H1 (cell line): Measurements from ENCODE around the gene CHPT1. TPM values are rescaled to one million over a fixed set of nuclear protein-coding genes. Genes with fewer than 3 reads are reported as not detected.

Experiments used
- CTCF ChIA-PET: fragments of 300-600 bp; sonication (Branson Sonifier 250); formaldehyde crosslinking; loops from one replicate; lab custom pipeline; 2021; ENCODE audit not compliant: partially characterized antibody; lab: Charles Lee
- POLR2A ChIA-PET: fragments of 300-600 bp; sonication (Branson Sonifier 250); formaldehyde crosslinking; loops from one replicate; lab custom pipeline; 2021; ENCODE audit warnings: inconsistent platforms; ENCODE audit not compliant: partially characterized antibody; lab: Charles Lee
- DNase-seq, 2 experiments: peaks; one replicate each; pipeline versions ENCODE4 v3.0.0 to v3.0.0-alpha.2; 2010 to 2022; ENCODE audit warnings: low spot score in 2 of 2, low read depth in 1 of 2, mixed read lengths in 1 of 2
- FAIRE-seq: peaks from 2 replicates; lab custom pipeline; 2011; peaks lifted over from hg19 to GRCh38; lab: Jason Lieb, UNC
- H2AFZ ChIP-seq: 2 replicates; pipeline ENCODE4 v1.8.1; 2012; ENCODE audit warnings: low read length, inconsistent platforms
- H2AK5ac ChIP-seq: 2 replicates; pipeline ENCODE4 v1.6.1; 2013; ENCODE audit warnings: low read depth, low read length
- H2BK120ac ChIP-seq: replicated peaks from 2 replicates; pipeline ENCODE3; 2013; ENCODE audit warnings: low read depth, low read length, inconsistent platforms
- H2BK12ac ChIP-seq: 2 replicates; pipeline ENCODE4 v1.6.1; 2013; ENCODE audit warnings: low read depth, low read length
- H2BK15ac ChIP-seq: 2 replicates; pipeline ENCODE4 v1.6.1; 2013; ENCODE audit warnings: low read length
- H2BK20ac ChIP-seq: 2 replicates; pipeline ENCODE4 v1.6.1; 2013; ENCODE audit warnings: low read length
- H2BK5ac ChIP-seq: 2 replicates; pipeline ENCODE4 v1.6.1; 2013; ENCODE audit warnings: low read depth, low read length
- H3K14ac ChIP-seq: 2 replicates; pipeline ENCODE4 v1.6.1; 2013; ENCODE audit warnings: inconsistent platforms; ENCODE audit not compliant: insufficient read length
- H3K18ac ChIP-seq: 2 replicates; pipeline ENCODE4 v1.6.1; 2013; ENCODE audit warnings: low read length; ENCODE audit errors: extremely low read depth
- H3K23ac ChIP-seq: 2 replicates; pipeline ENCODE4 v1.6.1; 2013; ENCODE audit warnings: inconsistent platforms; ENCODE audit not compliant: insufficient read length
- H3K23me2 ChIP-seq: 2 replicates; pipeline ENCODE4 v1.6.1; 2013; ENCODE audit warnings: low read depth, low read length
- H3K27ac ChIP-seq: 2 replicates; pipeline ENCODE4 v1.6.1; 2011; ENCODE audit warnings: low read depth, low read length, inconsistent platforms
- H3K27me3 ChIP-seq, 4 experiments: replicated peaks in 1 of 4; 1 replicate in 1 of 4; 2 replicates in 3 of 4; pipeline versions ENCODE4 v1.6.1 to v1.8.1; 2011 to 2013; ENCODE audit warnings: low read length in 3 of 4, mild to moderate bottlenecking in 3 of 4, inconsistent platforms in 2 of 4, mixed read lengths in 2 of 4, moderate library complexity in 1 of 4; ENCODE audit not compliant: control insufficient read depth in 3 of 4, insufficient read depth in 3 of 4; ENCODE audit errors: extremely low read depth in 1 of 4
- H3K36me3 ChIP-seq, 4 experiments: 2 replicates each; pipeline versions ENCODE4 v1.6.1 to v1.8.1; 2011 to 2013; ENCODE audit warnings: mild to moderate bottlenecking in 4 of 4, low read length in 3 of 4, moderate library complexity in 2 of 4, control low read depth in 1 of 4, inconsistent platforms in 1 of 4; ENCODE audit not compliant: insufficient read depth in 4 of 4, control insufficient read depth in 2 of 4
- H3K4ac ChIP-seq: replicated peaks from 2 replicates; pipeline ENCODE3; 2013; ENCODE audit warnings: low read length, low read depth, mixed read lengths, inconsistent platforms; ENCODE audit not compliant: insufficient read length
- H3K4me1 ChIP-seq, 4 experiments: replicated peaks in 1 of 4; 1 replicate in 1 of 4; 2 replicates in 3 of 4; pipeline versions ENCODE4 v1.6.1 to v1.8.1; 2011 to 2013; ENCODE audit warnings: low read length in 3 of 4, inconsistent platforms in 2 of 4, mixed read lengths in 1 of 4; ENCODE audit not compliant: insufficient read depth in 4 of 4, control insufficient read depth in 3 of 4
- H3K4me2 ChIP-seq, 2 experiments: 2 replicates each; pipeline versions ENCODE4 v1.6.1 to v1.8.1; 2011 to 2013; ENCODE audit warnings: low read depth in 2 of 2, low read length in 2 of 2, control low read depth in 1 of 2, inconsistent platforms in 1 of 2, mild to moderate bottlenecking in 1 of 2; ENCODE audit not compliant: insufficient read depth in 1 of 2
- H3K4me3 ChIP-seq, 4 experiments: fragments of 200-600, 300-600 bp in 1 of 4; sonication (generic), shearing (Covaris generic), sonication (Bioruptor Twin) in 1 of 4; 2 replicates each; pipeline versions ENCODE4 v1.5.1 to v1.8.1; 2011 to 2016; ENCODE audit warnings: low read length in 4 of 4, low read depth in 3 of 4, control low read depth in 2 of 4, inconsistent platforms in 2 of 4, mild to moderate bottlenecking in 2 of 4, mixed read lengths in 1 of 4, moderate library complexity in 1 of 4; ENCODE audit not compliant: insufficient read depth in 2 of 4; ENCODE audit errors: extremely low read depth in 1 of 4
- H3K56ac ChIP-seq: replicated peaks from 2 replicates; pipeline ENCODE3; 2013; ENCODE audit warnings: low read depth, mild to moderate bottlenecking, mixed read lengths, low read length, inconsistent platforms; ENCODE audit not compliant: insufficient read length
- H3K79me1 ChIP-seq: 2 replicates; pipeline ENCODE4 v1.6.1; 2013; ENCODE audit warnings: low read depth, low read length, control low read depth
- H3K79me2 ChIP-seq, 2 experiments: 2 replicates each; pipeline versions ENCODE4 v1.6.1 to v1.8.1; 2012 to 2013; ENCODE audit warnings: low read length in 2 of 2, mild to moderate bottlenecking in 2 of 2, inconsistent platforms in 1 of 2; ENCODE audit not compliant: insufficient read depth in 2 of 2, control insufficient read depth in 1 of 2
- H3K9ac ChIP-seq, 4 experiments: replicated peaks in 1 of 4; 1 replicate in 1 of 4; 2 replicates in 3 of 4; pipeline versions ENCODE4 v1.6.1 to v1.8.1; 2011 to 2013; ENCODE audit warnings: low read depth in 3 of 4, low read length in 3 of 4, control low read depth in 2 of 4, mild to moderate bottlenecking in 2 of 4, moderate library complexity in 2 of 4, inconsistent platforms in 1 of 4; ENCODE audit errors: extremely low read depth in 1 of 4
- H3K9me3 ChIP-seq, 2 experiments: 2 replicates each; pipeline versions ENCODE4 v1.6.1 to v1.8.1; 2012 to 2013; ENCODE audit warnings: mild to moderate bottlenecking in 2 of 2, moderate library complexity in 2 of 2, control low read depth in 1 of 2, inconsistent platforms in 1 of 2, low read depth in 1 of 2, low read length in 1 of 2, mixed read lengths in 1 of 2; ENCODE audit not compliant: insufficient read depth in 2 of 2
- H4K20me1 ChIP-seq, 2 experiments: replicated peaks in 1 of 2; 2 replicates each; pipeline versions ENCODE3 to v1.8.1; 2011 to 2013; ENCODE audit warnings: inconsistent platforms in 2 of 2, low read length in 2 of 2, mild to moderate bottlenecking in 1 of 2; ENCODE audit not compliant: insufficient read depth in 2 of 2, control insufficient read depth in 1 of 2
- H4K5ac ChIP-seq: 2 replicates; pipeline ENCODE4 v1.6.1; 2013; ENCODE audit warnings: low read length, low read depth, mixed read lengths, inconsistent platforms; ENCODE audit not compliant: insufficient read length
- H4K8ac ChIP-seq: 2 replicates; pipeline ENCODE4 v1.8.0; 2013; ENCODE audit warnings: mild to moderate bottlenecking, moderate library complexity, low read length, inconsistent platforms; ENCODE audit not compliant: insufficient read depth; ENCODE audit errors: extremely low read depth
- H4K91ac ChIP-seq: replicated peaks from 2 replicates; pipeline ENCODE3; 2013; ENCODE audit warnings: low read length, mixed read lengths, inconsistent platforms; ENCODE audit not compliant: insufficient read length
- ATF2 ChIP-seq: IDR thresholded peaks from 2 replicates; pipeline ENCODE4 v1.6.1; 2012; ENCODE audit warnings: low read length, inconsistent platforms
- GTF2F1 ChIP-seq: IDR thresholded peaks from 2 replicates; pipeline ENCODE4 v1.6.1; 2012; ENCODE audit warnings: low read depth, low read length, improper control_type of control experiment, borderline replicate concordance
- KDM5A ChIP-seq: fragments of 200-600 bp; IDR thresholded peaks from 2 replicates; pipeline ENCODE4 v1.7.1; 2012; ENCODE audit warnings: mild to moderate bottlenecking, low read length, inconsistent platforms, mixed read lengths
- MAFK ChIP-seq: IDR thresholded peaks from 2 replicates; pipeline ENCODE4 v1.6.1; 2012; ENCODE audit warnings: low read depth, mild to moderate bottlenecking, improper control_type of control experiment, low read length
- NANOG ChIP-seq: IDR thresholded peaks from 2 replicates; pipeline ENCODE4 v1.6.1; 2011; ENCODE audit warnings: low read length, low read depth, mild to moderate bottlenecking, inconsistent platforms; ENCODE audit not compliant: insufficient read depth, poor library complexity, severe bottlenecking
- NRF1 ChIP-seq: IDR thresholded peaks from 2 replicates; pipeline ENCODE4 v1.6.1; 2011; ENCODE audit warnings: mild to moderate bottlenecking, low read depth, low read length, improper control_type of control experiment
- POLR2A ChIP-seq, 2 experiments: IDR thresholded peaks; 1 replicate in 1 of 2; 2 replicates in 1 of 2; pipeline ENCODE4 v1.6.1; 2011; ENCODE audit warnings: low read depth in 2 of 2, low read length in 2 of 2, mild to moderate bottlenecking in 2 of 2; ENCODE audit errors: control extremely low read depth in 1 of 2
- RBBP5 ChIP-seq: IDR thresholded peaks from 2 replicates; pipeline ENCODE4 v1.7.1; 2012; ENCODE audit warnings: low read depth, mild to moderate bottlenecking, inconsistent platforms, low read length, moderate library complexity, borderline replicate concordance
- RNF2 ChIP-seq: fragments of 200-900, 300-1000 bp; sonication (generic); IDR thresholded peaks from 2 replicates; pipeline ENCODE4 v1.7.1; 2016; ENCODE audit warnings: borderline replicate concordance, low read depth, mild to moderate bottlenecking, antibody characterized with exemption, low read length; ENCODE audit not compliant: poor library complexity, severe bottlenecking; ENCODE audit errors: missing control alignments
- SIN3A ChIP-seq, 2 experiments: IDR thresholded peaks in 1 of 2; conservative IDR thresholded peaks in 1 of 2; 2 replicates each; pipeline ENCODE4 v1.6.1; 2011 to 2012; ENCODE audit warnings: low read length in 2 of 2, improper control_type of control experiment in 1 of 2, low read depth in 1 of 2, mild to moderate bottlenecking in 1 of 2
- SP1 ChIP-seq: IDR thresholded peaks from 2 replicates; pipeline ENCODE4 v1.6.1; 2011; ENCODE audit warnings: low read depth, low read length
- SUZ12 ChIP-seq: fragments of 200-600 bp; sonication (generic); IDR thresholded peaks from 2 replicates; pipeline ENCODE4 v1.6.1; 2012; ENCODE audit warnings: mild to moderate bottlenecking, inconsistent platforms, low read length, moderate library complexity, mixed read lengths
- TAF1 ChIP-seq: IDR thresholded peaks from 2 replicates; pipeline ENCODE4 v1.6.1; 2011; ENCODE audit warnings: mild to moderate bottlenecking, low read depth, low read length
- WGBS, 2 experiments: shearing (Covaris generic) in 1 of 2; methylation state at CpG; one replicate each; pipeline versions ENCODE4 v1.1.6 to v1.1.7; 2013 to 2015; ENCODE audit warnings: low lambda C conversion rate in 2 of 2, mixed read lengths in 2 of 2, inconsistent platforms in 1 of 2, low coverage in 1 of 2, missing lambda C conversion rate in 1 of 2; ENCODE audit not compliant: insufficient replicate concordance in 2 of 2, insufficient coverage in 1 of 2, insufficient read length in 1 of 2; ENCODE audit errors: extremely low coverage in 1 of 2, missing lambda C conversion rate in 1 of 2; 5-methylcytosine and 5-hydroxymethylcytosine counted together
- polyA plus RNA-seq, 7 experiments: library from polyadenylated mRNA; depleted of rRNA in 3 of 7; stranded (reverse) in 5 of 7; unstranded in 2 of 7; fragments of >200 nt in 5 of 7; fragments of 200-250 nt in 2 of 7; gene quantifications; 1 replicate in 5 of 7; 2 replicates in 1 of 7; 4 replicates in 1 of 7; pipeline versions ENCODE4 v1.2.1 to v1.2.3, GENCODE V29; 2011 to 2013; ENCODE audit warnings: missing spikeins in 2 of 7, mixed read lengths in 2 of 7
- total RNA-seq: library from RNA; stranded (reverse); fragmentation: NEBNext Ultra II Directional; extraction: Animal tissue kit (Norgen Biotek cat#: 25700); gene quantifications from 2 replicates; pipeline ENCODE4 v1.2.1, GENCODE V29; 2021

Gene CHPT1
- total and polyA plus RNA-seq, 2 of the 8 experiments (the other 6 are each of a cell fraction or from before 2014, with no cell fraction given): 13.3 to 22.5 TPM

- no peak overlapping the region for H3K4me2 ChIP-seq
- H2BK15ac ChIP-seq: no peak overlapping the region
- no peaks in the 10 kb centered on the region for H3K9me3 ChIP-seq
- ChIA-PET CTCF (no interaction called here), POLR2A (no interaction called here)
- H2BK20ac ChIP-seq: no peak overlapping the region
- H4K8ac ChIP-seq: no peak overlapping the region
- no peak for DNase-seq
- H3K23me2 ChIP-seq: no peaks in the 10 kb centered on the region
- H4K20me1 ChIP-seq: no peaks in the 10 kb centered on the region
- TF ChIP-seq ATF2: no peak
- TF ChIP-seq MAFK: no peak
- no peak for TF ChIP-seq TAF1
- no peak for TF ChIP-seq RBBP5
- no peak for TF ChIP-seq RNF2
- no peak for TF ChIP-seq KDM5A
- TF ChIP-seq NRF1: no peak
- no peak for TF ChIP-seq NANOG
- no peak for TF ChIP-seq SIN3A (conservative IDR thresholded peaks at IDR 0.05 in 1 of 2, IDR thresholded peaks at IDR 0.05 in 1 of 2; ENCODE audit: low read depth in 1 of 2, low read length in 2 of 2)
- no peak for TF ChIP-seq POLR2A (IDR thresholded peaks at IDR 0.05; ENCODE audit: control extremely low read depth in 1 of 2, low read depth in 2 of 2, low read length in 2 of 2)
- TF ChIP-seq SUZ12: no peak
- no peak for TF ChIP-seq SP1
- no peak for TF ChIP-seq GTF2F1
- H3K4me3 ChIP-seq: no peak overlapping the region
- H3K27ac ChIP-seq: no peak overlapping the region
- WGBS, 2 experiments: 63% methylated on average over 2 of the region's 2 CpGs; no CpG with 5 or more reads in 1 of the 2 experiments
- H4K91ac ChIP-seq: no peak overlapping the region
- H2BK5ac ChIP-seq: no peak overlapping the region
- no peaks in the 10 kb centered on the region for H3K4me1 ChIP-seq
- no peaks in the 10 kb centered on the region; a peak in 1 of 8 replicates for H3K36me3 ChIP-seq
- H3K4ac ChIP-seq: no peak overlapping the region
- no peak overlapping the region for H3K18ac ChIP-seq
- no peak overlapping the region for H2BK120ac ChIP-seq
- H4K5ac ChIP-seq: no peak overlapping the region
- no peak for FAIRE-seq
- no peaks in the 10 kb centered on the region for H3K79me1 ChIP-seq
- H3K27me3 ChIP-seq: no peaks in the 10 kb centered on the region
- H2AK5ac ChIP-seq: no peak overlapping the region
- no peak overlapping the region for H3K23ac ChIP-seq
- no peak overlapping the region for H3K9ac ChIP-seq
- H3K56ac ChIP-seq: no peak overlapping the region
- H2BK12ac ChIP-seq: no peak overlapping the region
- H3K79me2 ChIP-seq: no peaks in the 10 kb centered on the region
- H3K14ac ChIP-seq: no peak overlapping the region
- H2AFZ ChIP-seq: no peak overlapping the region
Observed at GRCh38 chr12:101655393-101655792, 42.0 kb upstream of the CHPT1 start.
